ENCODE results near the gene SOX5. TPM values are rescaled to one million over a fixed set of nuclear protein-coding genes. Genes with fewer than 3 reads are reported as not detected.

SOX5 gene
- total and polyA plus RNA-seq, 8 donors = 10.0 to 39.9 (median 33.0) TPM

DNA sequence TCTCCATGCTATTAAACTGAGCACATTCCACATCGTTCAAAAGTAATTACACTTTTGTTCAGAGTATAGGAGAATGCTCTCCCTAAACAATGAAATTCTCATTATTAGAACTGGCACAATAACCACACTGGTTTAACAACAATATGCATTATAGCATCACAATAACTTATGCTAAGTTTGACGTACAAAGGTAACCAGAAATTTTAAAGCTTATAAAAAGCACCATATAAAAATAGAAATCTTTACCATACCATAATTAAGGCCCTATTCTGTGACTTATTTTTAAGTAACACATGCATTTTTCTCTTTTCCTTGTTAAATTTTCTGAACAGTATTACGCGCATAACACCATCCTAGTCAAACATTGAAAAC, 60.4 kb downstream of the SOX5 start:
- H3K27ac ChIP-seq = no peak overlapping the region
- DNase-seq (no peak), ATAC-seq (no peak)
- intact Hi-C loops (cut with DNase I) = no loop called here
- no peaks in the 10 kb centered on the region for H3K27me3 ChIP-seq
- H3K4me1 ChIP-seq = no peaks in the 10 kb centered on the region
- no peaks in the 10 kb centered on the region for H3K36me3 ChIP-seq
- TF ChIP-seq, protein P1, sequence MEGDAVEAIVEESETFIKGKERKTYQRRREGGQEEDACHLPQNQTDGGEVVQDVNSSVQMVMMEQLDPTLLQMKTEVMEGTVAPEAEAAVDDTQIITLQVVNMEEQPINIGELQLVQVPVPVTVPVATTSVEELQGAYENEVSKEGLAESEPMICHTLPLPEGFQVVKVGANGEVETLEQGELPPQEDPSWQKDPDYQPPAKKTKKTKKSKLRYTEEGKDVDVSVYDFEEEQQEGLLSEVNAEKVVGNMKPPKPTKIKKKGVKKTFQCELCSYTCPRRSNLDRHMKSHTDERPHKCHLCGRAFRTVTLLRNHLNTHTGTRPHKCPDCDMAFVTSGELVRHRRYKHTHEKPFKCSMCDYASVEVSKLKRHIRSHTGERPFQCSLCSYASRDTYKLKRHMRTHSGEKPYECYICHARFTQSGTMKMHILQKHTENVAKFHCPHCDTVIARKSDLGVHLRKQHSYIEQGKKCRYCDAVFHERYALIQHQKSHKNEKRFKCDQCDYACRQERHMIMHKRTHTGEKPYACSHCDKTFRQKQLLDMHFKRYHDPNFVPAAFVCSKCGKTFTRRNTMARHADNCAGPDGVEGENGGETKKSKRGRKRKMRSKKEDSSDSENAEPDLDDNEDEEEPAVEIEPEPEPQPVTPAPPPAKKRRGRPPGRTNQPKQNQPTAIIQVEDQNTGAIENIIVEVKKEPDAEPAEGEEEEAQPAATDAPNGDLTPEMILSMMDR (IDR thresholded peaks at IDR 0.05) = no peak
- no peak overlapping the region for H3K4me3 ChIP-seq
- no peaks in the 10 kb centered on the region for H3K9me3 ChIP-seq

DNA sequence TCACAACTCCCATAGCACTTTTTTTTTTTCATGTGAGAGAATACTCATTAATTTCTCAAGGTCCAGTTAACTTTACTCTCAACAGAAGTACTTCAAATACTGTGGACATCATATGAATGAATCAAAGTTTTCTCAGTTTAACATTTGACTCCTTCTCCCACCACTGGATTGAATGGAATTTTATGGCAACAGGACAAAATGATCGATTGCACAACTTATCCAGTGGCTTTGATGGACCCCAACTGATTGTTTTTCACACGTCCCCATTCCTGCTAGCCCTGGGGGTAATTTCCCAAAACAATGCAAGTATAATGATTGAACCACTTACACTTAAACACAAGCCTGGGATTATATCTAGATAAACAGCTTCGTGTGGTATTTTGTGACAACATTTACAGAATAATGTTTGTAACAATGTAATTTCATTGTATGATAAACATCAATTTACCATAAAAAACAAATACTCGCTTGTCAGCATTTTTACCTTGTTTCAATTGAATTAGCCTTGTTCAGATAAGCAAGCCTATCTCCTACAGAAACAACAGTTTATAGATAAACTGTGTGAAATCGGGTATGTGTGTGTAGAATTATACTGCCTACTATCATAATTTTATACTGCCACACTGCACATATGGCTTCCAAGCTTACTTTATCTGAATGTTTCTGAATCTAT, 60.9 kb downstream of the SOX5 start:
- DNase-seq (no peak), ATAC-seq (no peak)
- TF ChIP-seq, protein P1 (IDR thresholded peaks at IDR 0.05) = no peak
- Histone ChIP-seq H3K36me3 (no peaks in the 10 kb centered on the region), H3K4me1 (no peaks in the 10 kb centered on the region), H3K27ac (no peak overlapping the region), H3K4me3 (no peak overlapping the region), H3K9me3 (no peaks in the 10 kb centered on the region), H3K27me3 (no peaks in the 10 kb centered on the region)
- intact Hi-C loops (cut with DNase I) = no loop called here

DNA sequence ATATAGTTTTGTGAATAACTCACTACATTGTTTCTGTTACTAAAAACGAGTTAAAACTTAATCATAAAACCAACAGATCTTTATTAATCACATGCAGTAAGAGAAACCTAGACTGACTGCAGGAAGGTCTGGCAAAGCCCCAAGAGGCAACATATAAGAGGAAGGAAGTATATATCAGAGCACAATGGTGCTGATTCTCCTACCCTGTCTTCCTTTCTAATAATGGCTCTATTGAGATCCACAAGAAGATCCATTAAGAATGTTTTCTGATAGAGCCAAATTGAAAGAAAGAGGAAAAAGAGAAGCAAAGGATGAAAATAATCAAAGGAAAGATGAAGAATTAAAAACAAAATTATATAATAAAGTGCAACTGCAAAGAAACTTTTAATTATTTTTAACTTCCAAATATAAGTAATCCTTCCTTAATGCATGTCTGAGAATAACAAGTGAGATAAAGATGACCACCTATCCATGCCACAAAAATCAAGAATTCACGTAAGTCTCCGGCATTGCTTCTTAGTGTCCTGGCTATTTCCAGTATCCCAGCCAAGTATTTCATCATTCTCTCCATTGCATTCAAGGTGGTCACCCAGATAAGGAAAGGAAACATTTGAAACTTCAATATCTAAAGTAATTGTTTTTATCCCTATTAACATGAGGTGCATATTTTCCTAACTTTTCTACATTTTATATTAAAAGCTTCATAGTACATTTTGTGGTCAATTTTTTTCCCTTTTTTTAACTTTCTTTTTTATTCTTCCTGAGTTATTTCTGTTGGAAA, 62.2 kb downstream of the SOX5 start:
- no peaks in the 10 kb centered on the region for H3K27me3 ChIP-seq
- H3K4me1 ChIP-seq = no peaks in the 10 kb centered on the region
- ATAC-seq (no peak), DNase-seq (no peak)
- H3K9me3 ChIP-seq = no peaks in the 10 kb centered on the region
- H3K4me3 ChIP-seq = no peak overlapping the region
- intact Hi-C loops (cut with DNase I) = no loop called here
- H3K27ac ChIP-seq = no peak overlapping the region
- no peaks in the 10 kb centered on the region for H3K36me3 ChIP-seq
- TF ChIP-seq, protein P1 (IDR thresholded peaks at IDR 0.05) = no peak

DNA sequence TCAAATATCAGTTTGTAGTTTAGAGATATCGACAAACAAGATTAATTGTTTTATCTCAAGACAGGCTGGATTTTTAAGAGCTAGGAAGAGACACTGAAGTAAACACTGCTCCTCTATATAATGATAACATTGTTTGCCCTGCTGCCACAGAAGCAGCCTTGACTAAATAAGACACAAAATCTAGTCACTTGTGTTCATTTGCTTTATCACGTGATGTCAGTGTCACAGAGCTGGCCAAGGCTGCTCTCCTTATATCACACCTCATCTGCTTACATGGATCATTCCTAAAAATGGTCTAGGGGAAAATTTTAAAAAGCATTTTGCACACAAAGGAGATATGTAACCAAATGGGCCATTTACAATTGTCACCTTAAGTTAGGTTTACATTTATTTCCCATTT, 64.1 kb downstream of the SOX5 start:
- Histone ChIP-seq H3K4me1 (no peaks in the 10 kb centered on the region), H3K27me3 (no peaks in the 10 kb centered on the region), H3K9me3 (no peaks in the 10 kb centered on the region), H3K4me3 (no peak overlapping the region), H3K27ac (no peak overlapping the region), H3K36me3 (no peaks in the 10 kb centered on the region)
- TF ChIP-seq, protein P1 (IDR thresholded peaks at IDR 0.05) = no peak
- intact Hi-C loops (cut with DNase I) = no loop called here
- ATAC-seq = no peak
- DNase-seq = peak in 1 of 4 donors; percentile 6

DNA sequence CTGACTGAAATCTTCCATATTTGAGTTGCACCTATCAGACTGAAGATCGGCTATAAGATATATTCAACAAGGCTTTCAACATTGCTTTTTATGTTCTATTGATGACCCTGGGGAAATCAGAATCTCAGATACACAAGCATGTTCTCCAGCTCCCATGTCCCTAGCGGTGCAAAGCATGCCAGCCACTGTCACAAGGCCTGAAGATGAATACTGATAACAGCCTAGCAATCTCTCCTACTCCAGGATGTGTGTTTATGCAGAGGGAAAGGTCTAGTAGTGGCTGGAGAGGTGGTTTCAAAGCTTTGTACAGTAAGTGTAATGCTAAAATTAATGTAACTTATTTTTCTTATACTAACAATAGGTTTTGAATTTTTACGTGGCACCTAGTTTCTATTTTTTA, 64.6 kb downstream of the SOX5 start:
- TF ChIP-seq, protein P1 (IDR thresholded peaks at IDR 0.05) = no peak
- no peak overlapping the region for H3K4me3 ChIP-seq
- no peaks in the 10 kb centered on the region for H3K9me3 ChIP-seq
- intact Hi-C loops (cut with DNase I) = no loop called here
- H3K27me3 ChIP-seq = no peaks in the 10 kb centered on the region
- no peaks in the 10 kb centered on the region for H3K4me1 ChIP-seq
- H3K36me3 ChIP-seq = no peaks in the 10 kb centered on the region
- no peak for DNase-seq
- no peak for ATAC-seq
- no peak overlapping the region for H3K27ac ChIP-seq

Data from left lung (tissue), 10 donors.